Esophagus muscularis mucosa (tissue), 4 donors: ENCODE results near the gene CSNK1G1.

Experiments used
- CTCF ChIP-seq, 3 experiments: fragments of 200-600 bp in 2 of 3; fragments of 450-650 bp in 1 of 3; sonication (generic) in 2 of 3; IDR thresholded peaks; one replicate each; pipeline ENCODE4 v1.5.1; 2017 to 2019; ENCODE audit warnings: antibody characterized with exemption in 3 of 3, mild to moderate bottlenecking in 2 of 3, moderate library complexity in 1 of 3
- EP300 ChIP-seq: sonication (generic); formaldehyde crosslinking; IDR thresholded peaks from one replicate; pipeline ENCODE4 v1.6.1; 2017; ENCODE audit warnings: antibody characterized with exemption
- POLR2A ChIP-seq: fragments of 450-650 bp; IDR thresholded peaks from one replicate; pipeline ENCODE4 v1.6.1; 2017; ENCODE audit warnings: antibody characterized with exemption, moderate library complexity, mild to moderate bottlenecking, low read depth
- POLR2AphosphoS5 ChIP-seq, 2 donors: sonication (generic); formaldehyde crosslinking; IDR thresholded peaks; one replicate each; pipeline ENCODE4 v1.6.1; 2017; ENCODE audit warnings: antibody characterized with exemption in 2 of 2

GRCh38 chr15:64232400-64232799, 123.6 kb downstream of the CSNK1G1 start:
- TF ChIP-seq CTCF (IDR thresholded peaks at IDR 0.05) (no peak), EP300 (no peak), POLR2A (no peak), POLR2AphosphoS5 (IDR thresholded peaks at IDR 0.05) (no peak)
